Fibroblast of gingiva (primary cell): ENCODE data around the gene FNDC3B.

Experiments
- DNase-seq: peaks from one replicate; pipeline ENCODE4 v3.0.0-alpha.2; 2011; ENCODE audit warnings: low read depth

FNDC3B gene

GRCh38 chr3:172171396-172172075, 132.2 kb downstream of the FNDC3B start:
- no peak for DNase-seq

DNA sequence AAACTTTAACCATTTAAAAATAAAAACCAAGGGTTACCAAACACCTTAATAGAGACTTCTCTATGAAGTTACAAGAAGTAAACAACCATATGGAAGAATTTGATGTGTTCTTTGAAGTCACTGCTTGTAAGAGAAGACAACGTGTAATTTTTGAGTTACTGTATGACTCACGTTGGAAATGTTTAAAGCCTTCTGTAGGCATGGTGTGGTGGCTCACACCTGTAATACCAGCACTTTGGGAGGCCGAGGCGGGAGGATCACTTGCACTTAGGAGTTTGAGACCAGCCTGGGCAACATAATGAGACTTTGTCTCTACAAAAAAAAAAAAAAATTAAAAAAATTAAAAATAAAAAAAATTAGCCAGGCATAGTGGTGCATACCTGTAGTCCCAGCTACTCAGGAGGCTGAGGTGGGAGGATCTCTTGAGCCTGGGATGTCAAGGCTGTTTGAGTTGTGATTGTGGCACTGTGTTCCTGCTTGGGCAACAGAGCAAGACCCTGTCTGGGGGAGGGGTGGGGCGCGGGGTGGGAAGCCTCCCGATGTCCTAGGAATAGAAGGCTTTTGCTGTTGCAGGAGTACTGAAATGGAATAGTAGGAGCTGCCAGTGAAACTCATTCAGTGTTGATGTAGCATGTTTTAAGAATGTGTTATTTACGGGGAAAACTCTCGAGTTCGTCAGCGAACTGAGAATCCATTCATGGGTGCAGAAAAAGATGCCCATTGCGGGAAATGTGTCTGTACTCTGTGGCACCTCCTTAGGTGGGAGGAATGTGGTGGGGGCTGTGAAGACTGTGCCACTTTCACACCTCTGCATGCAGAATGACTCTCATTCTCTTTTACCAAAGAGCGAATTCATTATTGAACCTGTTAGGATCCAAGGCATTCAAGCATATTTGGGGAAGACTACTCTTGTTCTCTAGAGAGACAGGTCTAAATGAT, 134.2 kb downstream of the FNDC3B start:
- DNase-seq = no peak

- DNase-seq = no peak
Measured at GRCh38 chr3:172174513-172175253, 135.3 kb downstream of the FNDC3B start.

DNA sequence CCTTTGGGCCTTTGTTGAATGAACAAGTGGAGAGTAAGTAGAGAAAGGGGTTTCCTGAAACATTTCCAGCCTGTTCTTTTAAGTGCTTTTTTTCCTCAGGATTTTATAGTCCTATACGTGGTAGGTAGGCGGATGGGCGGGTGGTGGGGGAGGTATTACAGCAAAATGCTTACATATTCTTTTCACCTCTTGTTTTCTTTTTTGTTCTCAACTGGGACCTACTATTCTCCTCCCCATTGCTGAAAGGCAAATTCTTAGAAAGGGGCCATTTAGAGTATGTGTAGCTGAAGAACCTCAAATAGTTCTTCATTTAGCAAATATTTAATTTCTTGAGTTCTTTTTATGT, 135.8 kb downstream of the FNDC3B start:
- no peak for DNase-seq

DNA sequence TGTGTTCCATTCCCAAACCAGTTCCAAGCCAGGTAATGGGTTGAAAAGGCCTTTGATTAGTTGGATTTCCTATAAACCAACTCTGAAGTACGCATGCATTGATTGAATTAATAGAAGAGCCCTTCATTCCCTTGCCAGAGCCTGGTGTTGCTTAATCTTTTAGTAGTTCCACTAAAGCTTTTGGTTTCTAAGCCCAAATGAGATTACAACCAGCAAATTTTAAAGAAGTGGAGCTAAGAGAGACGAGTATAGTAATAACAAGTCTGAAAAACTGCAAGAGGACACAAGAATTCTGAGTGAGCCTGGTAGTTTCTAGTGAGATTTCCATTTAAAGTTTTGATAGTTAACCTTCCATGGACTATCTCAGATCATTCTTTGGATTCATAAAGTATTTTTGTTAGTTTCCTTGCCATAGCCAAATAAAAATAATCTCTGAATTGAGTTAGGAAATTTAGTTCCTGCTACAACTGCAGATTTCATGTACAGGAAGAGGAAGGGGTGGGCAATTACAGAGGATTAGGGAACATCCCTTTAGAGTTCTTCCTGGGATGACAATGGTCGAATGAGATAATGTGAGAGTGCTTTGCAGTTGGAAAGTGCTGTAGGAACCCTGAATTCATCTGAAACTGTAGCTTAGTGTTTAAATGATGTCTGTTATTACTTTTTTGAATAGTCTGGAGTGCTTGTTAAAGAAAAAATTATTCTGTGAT, 136.8 kb downstream of the FNDC3B start:
- no peak for DNase-seq

- DNase-seq = peak; percentile 50
Measured at GRCh38 chr3:172177046-172177445, 137.7 kb downstream of the FNDC3B start.

DNA sequence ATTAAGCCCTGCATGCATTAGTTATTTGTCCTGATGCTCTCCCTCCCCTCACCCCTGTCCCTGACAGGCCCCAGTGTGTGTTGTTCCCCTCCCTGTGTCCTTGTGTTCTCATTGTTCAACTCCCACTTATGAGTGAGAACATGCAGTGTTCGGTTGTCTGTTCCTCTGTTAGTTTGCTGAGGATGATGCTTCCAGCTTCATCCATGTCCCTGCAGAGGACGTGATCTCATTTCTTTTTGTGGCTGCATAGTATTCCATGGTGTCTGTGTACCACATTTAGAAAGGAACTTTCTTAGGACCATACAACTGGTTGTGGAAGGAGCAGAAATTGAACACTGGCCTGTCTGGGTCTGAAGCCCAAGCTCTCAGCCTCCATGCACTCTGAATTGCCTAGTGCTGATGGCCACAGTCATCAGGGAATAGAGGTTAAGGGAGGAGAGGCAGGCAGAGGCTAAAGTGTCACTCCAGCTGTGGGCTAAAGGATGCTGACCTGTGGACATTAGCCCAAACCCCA, 138.5 kb downstream of the FNDC3B start:
- DNase-seq = no peak

GRCh38 chr3:172179680-172180399, 140.5 kb downstream of the FNDC3B start:
- no peak for DNase-seq

DNA sequence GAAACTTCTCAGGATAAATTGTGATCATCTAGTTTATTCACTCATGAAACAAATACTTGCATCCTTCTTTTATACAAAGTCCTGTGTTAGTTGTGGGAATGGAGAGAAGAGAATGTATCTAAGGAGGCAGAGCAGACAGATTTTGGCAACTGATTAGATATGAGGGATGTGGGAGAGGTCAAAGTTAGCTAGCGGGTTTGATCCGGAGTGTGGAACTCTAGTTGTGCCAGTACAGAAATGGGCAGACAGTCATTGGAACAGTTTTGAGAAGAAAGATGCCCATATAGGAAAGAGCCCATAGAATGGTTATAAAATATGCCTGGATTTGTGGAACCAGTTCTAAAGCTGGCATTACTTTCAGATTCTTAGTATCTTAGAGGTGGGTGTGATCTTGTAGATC, 141.1 kb downstream of the FNDC3B start:
- DNase-seq = no peak

DNA sequence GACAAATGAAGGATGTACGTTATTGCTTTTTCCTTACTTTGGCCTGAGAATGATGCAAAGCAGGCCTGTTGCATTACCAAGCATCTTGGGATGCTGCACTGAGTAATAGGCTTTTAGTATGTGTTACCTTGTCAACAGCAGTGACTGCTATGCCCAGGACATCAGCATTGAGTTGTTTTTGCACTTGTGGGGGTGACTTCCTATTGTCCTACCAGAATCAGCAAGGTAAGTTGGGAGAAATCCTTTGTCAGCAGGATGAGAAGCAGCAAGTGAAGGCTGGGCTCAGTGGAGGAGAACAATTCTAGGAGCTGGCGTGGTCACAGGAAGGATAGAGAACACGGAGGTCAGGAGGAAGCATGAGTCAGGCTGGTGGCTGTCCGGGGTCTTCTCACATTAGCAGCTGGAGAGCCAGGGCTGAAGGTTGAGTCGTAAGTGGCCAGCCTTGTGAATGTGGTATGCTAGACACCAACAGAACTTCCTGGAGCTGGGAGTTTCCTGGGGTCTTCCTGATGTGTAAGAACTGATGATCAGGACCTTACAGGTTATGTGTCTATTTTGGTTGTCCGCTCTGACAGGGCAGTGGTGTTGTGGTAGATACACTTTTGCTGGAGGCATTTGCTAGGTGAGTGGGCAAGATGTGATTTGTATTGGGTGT, 142.7 kb downstream of the FNDC3B start:
- no peak for DNase-seq

GRCh38 chr3:172182797-172183196, 143.4 kb downstream of the FNDC3B start:
- DNase-seq = no peak

- no peak for DNase-seq
Measured at GRCh38 chr3:172184106-172184822, 144.9 kb downstream of the FNDC3B start.

DNA sequence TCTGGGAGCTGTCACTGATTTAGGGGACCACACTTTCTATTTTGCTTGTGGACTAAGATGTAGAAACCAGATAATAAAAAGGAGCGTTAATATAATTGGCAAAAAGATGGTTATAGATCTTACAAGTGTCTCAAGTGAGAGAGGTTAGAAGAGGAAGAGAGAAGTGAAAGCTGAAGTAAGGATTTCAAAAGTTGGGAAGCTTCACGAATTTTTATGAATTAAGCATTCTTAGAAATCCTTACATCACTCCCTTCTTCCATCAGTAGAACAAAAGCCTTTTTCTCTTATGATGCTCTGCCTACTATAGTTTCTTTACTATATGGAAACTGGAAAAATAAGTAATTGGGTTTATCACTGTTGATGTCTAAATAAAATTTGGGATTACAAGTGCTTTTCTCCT, 146.5 kb downstream of the FNDC3B start:
- no peak for DNase-seq

DNA sequence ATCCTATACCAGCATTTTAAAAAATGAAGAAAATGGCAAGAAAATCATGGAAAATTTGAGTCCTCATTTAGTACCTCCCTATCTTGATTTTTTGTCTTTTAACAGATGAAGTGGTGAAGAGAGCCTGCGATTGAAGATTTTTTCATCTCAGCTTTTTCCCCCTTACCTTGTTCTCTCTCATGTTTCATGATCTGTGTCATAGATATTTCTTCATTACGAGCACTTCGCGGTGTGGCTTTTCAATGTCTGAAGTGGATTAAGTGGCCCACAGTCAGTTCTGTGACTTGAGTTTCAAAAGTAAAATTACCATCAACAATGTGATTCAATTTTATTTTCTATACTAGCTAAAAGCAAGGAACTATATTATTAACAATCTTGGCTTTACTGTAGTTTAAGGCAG, 147.2 kb downstream of the FNDC3B start:
- DNase-seq = no peak

- no peak for DNase-seq
Measured at GRCh38 chr3:172187511-172187910, 148.1 kb downstream of the FNDC3B start.

DNA sequence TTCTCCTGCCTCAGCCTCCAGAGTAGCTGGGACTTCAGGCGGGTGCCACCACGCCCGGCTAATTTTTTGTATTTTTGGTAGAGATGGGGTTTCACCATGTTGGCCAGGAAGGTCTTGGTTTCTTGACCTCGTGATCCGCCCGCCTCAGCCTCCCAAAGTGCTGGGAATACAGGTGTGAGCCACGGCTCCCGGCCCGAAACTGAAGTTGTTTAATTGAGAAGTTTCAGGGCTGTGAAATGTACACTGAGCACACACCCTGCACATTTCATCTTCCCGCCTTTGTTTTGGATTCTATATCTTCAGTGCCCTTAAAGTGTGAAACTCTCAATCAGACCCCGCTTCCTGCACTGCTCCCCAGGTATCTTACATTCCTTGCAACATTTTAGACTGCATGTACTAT, 149.1 kb downstream of the FNDC3B start:
- no peak for DNase-seq

GRCh38 chr3:172189213-172189612, 149.8 kb downstream of the FNDC3B start:
- no peak for DNase-seq

- peak; percentile 46 for DNase-seq
Measured at GRCh38 chr3:172189987-172190603, 150.7 kb downstream of the FNDC3B start.

DNA sequence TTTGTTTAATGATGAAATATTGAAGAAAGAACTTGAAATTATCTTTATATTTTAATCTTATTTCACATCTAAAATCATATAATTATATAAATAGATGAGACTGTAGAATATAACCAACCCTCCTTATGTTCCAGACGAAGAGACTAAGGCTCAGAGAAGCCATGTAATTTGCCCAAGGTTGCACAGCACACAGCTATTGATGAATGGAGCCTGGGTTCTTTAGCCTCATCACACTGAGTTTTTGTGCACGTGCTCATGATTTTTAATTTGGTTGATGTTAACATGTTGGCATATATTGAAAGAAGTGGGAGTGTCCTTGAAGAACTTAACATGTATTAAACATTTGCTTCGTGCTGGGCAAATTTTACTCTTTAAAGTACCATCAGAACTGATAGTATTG, 151.6 kb downstream of the FNDC3B start:
- DNase-seq = no peak

DNA sequence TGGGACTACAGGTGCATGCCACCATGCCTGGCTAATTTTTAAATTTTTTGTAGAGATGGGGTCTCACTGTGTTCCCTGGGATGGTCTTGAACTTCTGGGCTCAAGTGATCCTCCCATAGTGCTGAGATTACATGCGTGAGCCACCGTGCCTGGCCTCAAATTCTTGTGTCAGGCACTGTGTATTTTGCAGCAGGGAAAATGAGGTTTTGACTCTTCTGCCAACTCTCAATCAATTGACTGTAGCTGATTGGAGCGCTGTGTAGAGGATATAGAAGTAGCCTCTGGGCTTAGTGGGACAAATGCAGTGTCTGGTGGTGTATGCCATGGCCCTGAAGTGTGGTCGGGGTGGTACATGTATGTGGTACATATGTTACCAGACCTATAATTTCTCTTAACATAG, 152.3 kb downstream of the FNDC3B start:
- no peak for DNase-seq
